Natural killer cell (primary cell): ENCODE measurements around the gene MINDY1. TPM values are rescaled to one million over a fixed set of nuclear protein-coding genes. Genes with fewer than 3 reads are reported as not detected.

Experiments used
- ATAC-seq, 3 donors: fragments of 150-1000 bp in 2 of 3; fragments of 200-7000 bp in 1 of 3; cut with Tn5 transposase; 1 replicate in 1 of 3; 2 replicates in 2 of 3; pipeline ENCODE4 v1.10.0; 2021; ENCODE audit warnings: mild to moderate bottlenecking in 2 of 3, moderate library complexity in 2 of 3
- DNase-seq, 2 donors: peaks; one replicate each; pipeline versions ENCODE4 v3.0.0 to v3.0.0-alpha.2; 2013 to 2021; ENCODE audit warnings: mixed read lengths in 1 of 2
- H3K27ac ChIP-seq: one replicate; pipeline ENCODE4 v1.5.1; 2013; ENCODE audit warnings: mild to moderate bottlenecking, low read length
- H3K27me3 ChIP-seq: one replicate; pipeline ENCODE4 v1.6.1; 2013; ENCODE audit warnings: low read length; ENCODE audit not compliant: control insufficient read depth, insufficient read depth
- H3K36me3 ChIP-seq: one replicate; pipeline ENCODE4 v1.6.1; 2013; ENCODE audit warnings: low read length; ENCODE audit not compliant: control insufficient read depth, insufficient read depth
- H3K4me1 ChIP-seq: one replicate; pipeline ENCODE4 v1.6.1; 2013; ENCODE audit warnings: low read length; ENCODE audit not compliant: control insufficient read depth, insufficient read depth
- H3K4me3 ChIP-seq: one replicate; pipeline ENCODE4 v1.5.1; 2013; ENCODE audit warnings: low read length
- H3K9me3 ChIP-seq: one replicate; pipeline ENCODE4 v1.6.1; 2013; ENCODE audit warnings: low read length; ENCODE audit not compliant: control insufficient read depth, insufficient read depth
- H3K27ac Mint-ChIP-seq, 2 donors: one replicate each; pipeline ENCODE4 v1.8.0; 2022; ENCODE audit warnings: mild to moderate bottlenecking in 2 of 2, mixed read lengths in 2 of 2, moderate library complexity in 1 of 2
- H3K27me3 Mint-ChIP-seq, 2 donors: one replicate each; pipeline ENCODE4 v1.8.0; 2022; ENCODE audit warnings: low read depth in 2 of 2, mixed read lengths in 2 of 2
- H3K36me3 Mint-ChIP-seq: one replicate; pipeline ENCODE4 v1.8.0; 2022; ENCODE audit warnings: mixed read lengths
- H3K4me1 Mint-ChIP-seq, 2 donors: one replicate each; pipeline ENCODE4 v1.8.0; 2022; ENCODE audit warnings: mixed read lengths in 2 of 2
- H3K4me3 Mint-ChIP-seq: one replicate; pipeline ENCODE4 v1.8.0; 2022; ENCODE audit warnings: mild to moderate bottlenecking, moderate library complexity, mixed read lengths
- H3K9me3 Mint-ChIP-seq, 2 donors: one replicate each; pipeline ENCODE4 v1.8.0; 2022; ENCODE audit warnings: mixed read lengths in 2 of 2
- WGBS: methylation state at CpG from one replicate; pipeline ENCODE4 v1.1.7; 2013; ENCODE audit warnings: missing lambda C conversion rate; ENCODE audit not compliant: insufficient coverage; 5-methylcytosine and 5-hydroxymethylcytosine counted together
- intact Hi-C: fragments of 100-400 bp; cut with micrococcal nuclease; formaldehyde crosslinking; loops from one replicate; pipeline ENCODE4 v1.14.2; 2022
- total RNA-seq, 4 donors: library from RNA; stranded (reverse); fragments of 120-200 nt in 1 of 4; gene quantifications; one replicate each; pipeline versions ENCODE4 v1.2.3 to v1.2.4, GENCODE V29; 2013 to 2022
- TF ChIP-seq, protein P1 (sequence below): fragments of 200-600 bp; IDR thresholded peaks from one replicate; pipeline ENCODE4 v1.8.0; 2022; ENCODE audit warnings: antibody characterized with exemption

MINDY1 gene
- total RNA-seq, 3 donors from 2014 or later (not counting 1 experiment from before 2014, with no cell fraction given): 14.0 to 15.6 (median 15.2) TPM

DNA sequence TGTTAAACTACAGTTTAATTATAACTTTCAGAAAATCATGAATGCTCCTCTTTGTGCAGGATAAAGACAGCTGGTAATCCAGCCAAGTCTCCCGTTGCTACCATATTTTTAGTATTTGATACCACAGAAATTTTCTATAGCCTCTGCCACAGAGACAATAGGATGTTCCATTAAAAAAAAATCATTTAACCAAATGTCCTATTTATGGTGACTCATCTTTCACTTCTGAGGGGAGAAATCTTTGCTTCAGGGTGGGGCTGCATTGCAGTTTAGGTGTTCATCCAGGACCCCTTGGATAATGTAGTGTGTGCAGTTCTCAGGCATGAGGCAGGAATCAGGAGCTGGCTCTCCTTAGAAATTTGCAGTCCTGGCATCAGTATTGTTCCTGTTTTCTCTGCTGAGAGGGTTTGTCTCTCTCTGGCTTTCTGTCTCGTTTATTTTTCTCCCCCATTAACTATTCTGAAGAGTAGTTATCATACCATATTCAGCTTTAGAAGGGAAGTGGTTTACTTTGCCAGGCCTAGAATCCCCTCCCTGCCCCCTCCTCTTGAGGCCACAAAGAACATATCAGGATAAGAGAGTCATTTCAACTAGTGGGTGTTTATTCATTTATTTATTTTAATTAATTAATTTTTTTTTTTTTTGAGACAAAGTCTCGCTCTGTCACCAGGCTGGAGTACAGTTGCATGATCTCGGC lies 4.6 kb upstream of the MINDY1 start:
- Histone ChIP-seq H3K27ac (no peak overlapping the region), H3K4me1 (peaks cover 27% of the 10 kb centered on the region), H3K27me3 (no peaks in the 10 kb centered on the region), H3K4me3 (no peak overlapping the region), H3K36me3 (peaks cover 3% of the 10 kb centered on the region), H3K9me3 (no peaks in the 10 kb centered on the region)
- Mint-ChIP-seq H3K27ac (peak overlapping the region; percentile 81 to 96), H3K36me3 (no peaks in the 10 kb centered on the region), H3K4me3 (peak overlapping the region; percentile 1), H3K27me3 (no peaks in the 10 kb centered on the region), H3K4me1 (peaks cover 40 to 49% of the 10 kb centered on the region in 2 donors), H3K9me3 (no peaks in the 10 kb centered on the region)
- DNase-seq (no peak), ATAC-seq (no peak)
- WGBS: 76% methylated on average over 3 of the region's 4 CpGs
- intact Hi-C loops: no loop called here
- TF ChIP-seq, protein P1, sequence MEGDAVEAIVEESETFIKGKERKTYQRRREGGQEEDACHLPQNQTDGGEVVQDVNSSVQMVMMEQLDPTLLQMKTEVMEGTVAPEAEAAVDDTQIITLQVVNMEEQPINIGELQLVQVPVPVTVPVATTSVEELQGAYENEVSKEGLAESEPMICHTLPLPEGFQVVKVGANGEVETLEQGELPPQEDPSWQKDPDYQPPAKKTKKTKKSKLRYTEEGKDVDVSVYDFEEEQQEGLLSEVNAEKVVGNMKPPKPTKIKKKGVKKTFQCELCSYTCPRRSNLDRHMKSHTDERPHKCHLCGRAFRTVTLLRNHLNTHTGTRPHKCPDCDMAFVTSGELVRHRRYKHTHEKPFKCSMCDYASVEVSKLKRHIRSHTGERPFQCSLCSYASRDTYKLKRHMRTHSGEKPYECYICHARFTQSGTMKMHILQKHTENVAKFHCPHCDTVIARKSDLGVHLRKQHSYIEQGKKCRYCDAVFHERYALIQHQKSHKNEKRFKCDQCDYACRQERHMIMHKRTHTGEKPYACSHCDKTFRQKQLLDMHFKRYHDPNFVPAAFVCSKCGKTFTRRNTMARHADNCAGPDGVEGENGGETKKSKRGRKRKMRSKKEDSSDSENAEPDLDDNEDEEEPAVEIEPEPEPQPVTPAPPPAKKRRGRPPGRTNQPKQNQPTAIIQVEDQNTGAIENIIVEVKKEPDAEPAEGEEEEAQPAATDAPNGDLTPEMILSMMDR: no peak

DNA sequence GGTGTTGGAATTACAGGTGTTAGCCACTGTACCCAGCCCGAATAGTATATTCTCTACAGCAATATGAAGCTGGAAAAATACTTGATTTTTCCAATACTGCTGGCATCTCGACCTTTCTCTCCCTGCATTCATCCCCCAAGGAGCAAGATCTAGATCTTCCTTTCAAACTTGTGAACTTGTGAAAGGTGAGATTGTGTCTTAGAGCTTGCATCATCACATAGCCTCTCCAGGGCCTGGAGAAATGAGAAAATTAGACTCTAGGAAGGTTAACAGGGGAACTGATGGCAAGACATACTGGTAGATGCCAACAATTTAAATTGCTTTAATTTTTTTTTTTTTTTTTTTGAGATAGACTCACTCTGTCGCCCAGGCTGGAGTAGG lies 3.6 kb upstream of the MINDY1 start:
- Histone ChIP-seq H3K27ac (no peak overlapping the region), H3K9me3 (no peaks in the 10 kb centered on the region), H3K36me3 (peaks cover 3% of the 10 kb centered on the region), H3K27me3 (no peaks in the 10 kb centered on the region), H3K4me1 (peaks cover 37% of the 10 kb centered on the region), H3K4me3 (no peak overlapping the region)
- H3K27me3 Mint-ChIP-seq: no peaks in the 10 kb centered on the region
- peak overlapping the region in 1 of 2 donors; percentile 96 for H3K27ac Mint-ChIP-seq
- intact Hi-C loops: no loop called here
- no peaks in the 10 kb centered on the region for H3K9me3 Mint-ChIP-seq
- no peak for DNase-seq
- no peak overlapping the region for H3K4me3 Mint-ChIP-seq
- peaks cover 49 to 58% of the 10 kb centered on the region in 2 donors for H3K4me1 Mint-ChIP-seq
- no peaks in the 10 kb centered on the region for H3K36me3 Mint-ChIP-seq
- no peak for ATAC-seq
- 92% methylated on average over 3 of the region's 3 CpGs for WGBS
- TF ChIP-seq, protein P1: no peak

DNA sequence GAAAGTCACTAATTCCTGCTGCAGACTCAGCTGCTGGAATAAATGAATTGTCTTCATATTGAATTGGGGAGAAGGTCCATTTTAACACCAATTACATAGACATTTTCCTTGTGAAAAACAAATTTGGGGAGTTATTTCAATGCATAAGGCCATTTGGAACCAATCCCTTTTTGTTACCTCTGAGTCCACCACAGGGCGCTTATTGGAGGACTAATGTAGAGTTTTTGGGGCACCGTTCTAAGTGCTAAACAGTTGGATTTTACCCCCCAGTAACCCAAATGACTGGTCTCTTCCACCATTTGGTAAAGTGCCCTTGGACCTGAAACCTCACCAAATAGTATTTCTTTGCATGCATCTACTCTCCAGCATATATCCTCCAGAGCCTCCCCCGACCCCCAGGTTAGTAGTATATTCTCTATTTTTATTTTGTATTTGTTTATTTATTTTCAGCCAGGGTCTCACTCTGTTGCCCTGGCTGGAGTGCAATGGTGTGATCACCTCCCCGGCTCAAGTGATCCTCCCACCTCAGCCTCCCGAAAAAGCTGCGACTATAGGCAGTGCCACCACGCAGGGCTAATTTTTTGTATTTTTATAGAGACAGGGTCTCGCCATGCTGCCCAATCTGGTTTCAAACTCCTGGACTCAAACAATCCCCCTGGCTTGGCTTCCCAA lies 3.1 kb upstream of the MINDY1 start:
- Mint-ChIP-seq H3K36me3 (no peaks in the 10 kb centered on the region), H3K27me3 (no peaks in the 10 kb centered on the region), H3K9me3 (no peaks in the 10 kb centered on the region), H3K27ac (peak overlapping the region; percentile 95 to 96), H3K4me1 (peaks cover 53 to 61% of the 10 kb centered on the region in 2 donors), H3K4me3 (peak overlapping the region; percentile 94)
- no peak overlapping the region for H3K4me3 ChIP-seq
- DNase-seq (no peak), ATAC-seq (no peak)
- H3K4me1 ChIP-seq: peaks cover 42% of the 10 kb centered on the region
- no peaks in the 10 kb centered on the region for H3K9me3 ChIP-seq
- intact Hi-C loops: loop anchor here (2.0 kb wide), 1 partner anchor 39 kb away; no protein-coding TSS in a partner anchor
- WGBS: 95% methylated on average over 7 of the region's 8 CpGs
- H3K27me3 ChIP-seq: no peaks in the 10 kb centered on the region
- no peak overlapping the region for H3K27ac ChIP-seq
- peaks cover 3% of the 10 kb centered on the region for H3K36me3 ChIP-seq
- TF ChIP-seq, protein P1: no peak
